WTC11 (cell line): ENCODE measurements around the gene STPG4. TPM values are rescaled to one million over a fixed set of nuclear protein-coding genes. Genes with fewer than 3 reads are reported as not detected.

ENCODE experiments used
- ATAC-seq: fragments of 200-7000 bp; cut with Tn5 transposase; 2 replicates; pipeline ENCODE4 v1.10.0; 2021; ENCODE audit warnings: mild to moderate bottlenecking, moderate library complexity
- CTCF ChIA-PET: fragments of 300-600 bp; sonication (Branson Sonifier 250); formaldehyde crosslinking; loops from one replicate; lab custom pipeline; 2021; ENCODE audit warnings: antibody characterized with exemption; lab: Charles Lee
- POLR2A ChIA-PET: fragments of 350-600 bp; sonication (Branson Sonifier 250); formaldehyde crosslinking; loops from one replicate; lab custom pipeline; 2021; ENCODE audit warnings: antibody characterized with exemption; lab: Charles Lee
- DNase-seq: peaks from one replicate; pipeline ENCODE4 v3.0.0; 2021; ENCODE audit warnings: low spot score
- H3K27ac Mint-ChIP-seq: 2 replicates; pipeline ENCODE4 v1.8.0; 2021; ENCODE audit warnings: mixed read lengths
- H3K27me3 Mint-ChIP-seq: 2 replicates; pipeline ENCODE4 v1.8.0; 2021; ENCODE audit warnings: low read depth, mild to moderate bottlenecking, moderate library complexity, mixed read lengths
- H3K36me3 Mint-ChIP-seq: 2 replicates; pipeline ENCODE4 v1.8.0; 2021; ENCODE audit warnings: mixed read lengths
- H3K4me1 Mint-ChIP-seq: 2 replicates; pipeline ENCODE4 v1.8.0; 2022; ENCODE audit warnings: mixed read lengths
- H3K4me3 Mint-ChIP-seq: 2 replicates; pipeline ENCODE4 v1.8.0; 2021; ENCODE audit warnings: mild to moderate bottlenecking, moderate library complexity, mixed read lengths
- H3K9me3 Mint-ChIP-seq: 2 replicates; pipeline ENCODE4 v1.8.0; 2021; ENCODE audit warnings: mixed read lengths
- ATF6 ChIP-seq: sonication (generic); formaldehyde crosslinking; IDR thresholded peaks from 2 replicates; pipeline ENCODE4 v1.8.1; 2023; ENCODE audit warnings: mild to moderate bottlenecking, missing genetic modification reagents
- FOXJ3 ChIP-seq: sonication (generic); formaldehyde crosslinking; IDR thresholded peaks from 2 replicates; pipeline ENCODE4 v1.9.0; 2021; ENCODE audit warnings: missing genetic modification reagents, mild to moderate bottlenecking, borderline replicate concordance
- FOXP1 ChIP-seq: sonication (generic); formaldehyde crosslinking; IDR thresholded peaks from 2 replicates; pipeline ENCODE4 v1.8.0; 2022; ENCODE audit warnings: missing genetic modification reagents, mild to moderate bottlenecking, moderate library complexity, borderline replicate concordance
- IRF2 ChIP-seq: sonication (generic); formaldehyde crosslinking; IDR thresholded peaks from 2 replicates; pipeline ENCODE4 v1.8.0; 2022; ENCODE audit warnings: low read depth, missing genetic modification reagents, borderline replicate concordance
- NFATC4 ChIP-seq: fragments of 250-450 bp; sonication (Bioruptor Pico); IDR thresholded peaks from 2 replicates; pipeline ENCODE4 v1.9.0; 2021; ENCODE audit warnings: mild to moderate bottlenecking
- NFYB ChIP-seq: sonication (generic); formaldehyde crosslinking; conservative IDR thresholded peaks from 2 replicates; pipeline ENCODE4 v1.8.0; 2022; ENCODE audit warnings: low read depth, missing genetic modification reagents
- NR2C2 ChIP-seq: sonication (generic); formaldehyde crosslinking; IDR thresholded peaks from 2 replicates; pipeline ENCODE4 v1.8.0; 2022; ENCODE audit warnings: mild to moderate bottlenecking, missing genetic modification reagents
- RELA ChIP-seq: sonication (generic); formaldehyde crosslinking; IDR thresholded peaks from 2 replicates; pipeline ENCODE4 v1.8.1; 2022; ENCODE audit warnings: missing genetic modification reagents, mild to moderate bottlenecking, borderline replicate concordance
- SP1 ChIP-seq: sonication (generic); formaldehyde crosslinking; conservative IDR thresholded peaks from 2 replicates; pipeline ENCODE4 v1.8.1; 2022; ENCODE audit warnings: missing genetic modification reagents
- TEAD4 ChIP-seq: sonication (generic); formaldehyde crosslinking; IDR thresholded peaks from 2 replicates; pipeline ENCODE4 v1.8.0; 2022; ENCODE audit warnings: mild to moderate bottlenecking, missing genetic modification reagents
- ZBTB21 ChIP-seq: sonication (generic); formaldehyde crosslinking; IDR thresholded peaks from 2 replicates; pipeline ENCODE4 v1.8.1; 2023; ENCODE audit warnings: mild to moderate bottlenecking, missing genetic modification reagents, borderline replicate concordance
- ZNF121 ChIP-seq: sonication (generic); formaldehyde crosslinking; IDR thresholded peaks from 2 replicates; pipeline ENCODE4 v1.8.0; 2023; ENCODE audit warnings: missing genetic modification reagents
- ZNF138 ChIP-seq: sonication (generic); formaldehyde crosslinking; conservative IDR thresholded peaks from 2 replicates; pipeline ENCODE4 v1.8.1; 2022; ENCODE audit warnings: mild to moderate bottlenecking, moderate library complexity, missing genetic modification reagents
- ZNF219 ChIP-seq: sonication (generic); formaldehyde crosslinking; IDR thresholded peaks from 2 replicates; pipeline ENCODE4 v1.8.0; 2023; ENCODE audit warnings: missing genetic modification reagents, mild to moderate bottlenecking, borderline replicate concordance
- ZNF263 ChIP-seq: sonication (generic); formaldehyde crosslinking; IDR thresholded peaks from 2 replicates; pipeline ENCODE4 v1.8.1; 2022; ENCODE audit warnings: low read depth, mild to moderate bottlenecking, moderate library complexity, missing genetic modification reagents
- total RNA-seq: library from RNA; stranded (reverse); gene quantifications from 3 replicates; pipeline ENCODE4 v1.2.3, GENCODE V29; 2021
- TF ChIP-seq, protein P1 (sequence below): fragments of 250-450 bp; sonication (Bioruptor Pico); IDR thresholded peaks from 2 replicates; pipeline ENCODE4 v2.1.2; 2022; ENCODE audit warnings: mild to moderate bottlenecking, moderate library complexity
- TF ChIP-seq, protein P2 (sequence below): sonication (generic); formaldehyde crosslinking; conservative IDR thresholded peaks from 2 replicates; pipeline ENCODE4 v1.8.1; 2023; ENCODE audit warnings: mild to moderate bottlenecking, low read depth, missing genetic modification reagents, moderate library complexity
- TF ChIP-seq, protein P3 (sequence below): sonication (generic); formaldehyde crosslinking; IDR thresholded peaks from 2 replicates; pipeline ENCODE4 v1.8.1; 2023; ENCODE audit warnings: mild to moderate bottlenecking, missing genetic modification reagents, moderate library complexity
- TF ChIP-seq, protein P4 (sequence below): sonication (generic); formaldehyde crosslinking; IDR thresholded peaks from 2 replicates; pipeline ENCODE4 v1.8.0; 2022; ENCODE audit warnings: mild to moderate bottlenecking, missing genetic modification reagents

The STPG4 gene
- total RNA-seq, 1 experiment from 2014 or later = not detected

- TF ChIP-seq ATF6 (CRISPR knock-in tag) (no peak), NFATC4 (CRISPR knock-in tag) (no peak)
Measured at GRCh38 chr2:47054036-47054555, 101.0 kb downstream of the STPG4 start (continued).

DNA sequence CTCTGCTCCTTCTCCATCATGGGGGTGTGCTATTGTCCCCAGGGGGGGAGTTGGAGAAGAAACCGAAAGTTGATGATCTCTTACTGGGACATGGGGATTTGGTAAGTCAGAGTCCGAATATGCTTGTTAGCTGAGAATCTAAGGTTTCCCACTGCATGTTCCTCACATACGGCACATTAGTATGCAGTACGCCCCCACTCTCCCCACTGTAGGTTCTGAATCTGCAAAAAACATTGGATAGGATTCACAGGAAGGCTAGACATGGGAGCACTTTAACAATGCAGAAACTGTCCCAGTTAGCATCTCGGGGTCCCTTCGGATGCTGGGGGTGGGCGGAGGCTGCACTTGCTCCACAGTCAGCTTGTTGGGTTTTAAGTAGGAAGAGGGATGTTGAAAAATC lies 102.3 kb downstream of the STPG4 start:
- Mint-ChIP-seq H3K4me3 (no peak overlapping the region), H3K27ac (no peak overlapping the region), H3K9me3 (no peaks in the 10 kb centered on the region), H3K4me1 (peaks cover 23% of the 10 kb centered on the region), H3K36me3 (0 out of 2 replicates have a peak, but pooled peaks cover 2% of the 10 kb centered on the region), H3K27me3 (no peaks in the 10 kb centered on the region)
- ChIA-PET CTCF (interaction anchor here (0.9 kb wide), 1 partner anchor 261 kb away, joined by 3 read pairs; no protein-coding TSS in a partner anchor), POLR2A (no interaction called here)
- TF ChIP-seq IRF2 (CRISPR knock-in tag) (no peak), ZNF138 (CRISPR knock-in tag) (no peak), SP1 (CRISPR knock-in tag) (no peak), TEAD4 (CRISPR knock-in tag) (no peak), NFYB (CRISPR knock-in tag) (no peak), ZBTB21 (CRISPR knock-in tag) (no peak), RELA (CRISPR knock-in tag) (no peak), FOXJ3 (no peak), NR2C2 (CRISPR knock-in tag) (no peak), ZNF121 (CRISPR knock-in tag) (no peak), FOXP1 (no peak), ZNF263 (no peak), ZNF219 (CRISPR knock-in tag) (no peak)
- TF ChIP-seq, protein P1, sequence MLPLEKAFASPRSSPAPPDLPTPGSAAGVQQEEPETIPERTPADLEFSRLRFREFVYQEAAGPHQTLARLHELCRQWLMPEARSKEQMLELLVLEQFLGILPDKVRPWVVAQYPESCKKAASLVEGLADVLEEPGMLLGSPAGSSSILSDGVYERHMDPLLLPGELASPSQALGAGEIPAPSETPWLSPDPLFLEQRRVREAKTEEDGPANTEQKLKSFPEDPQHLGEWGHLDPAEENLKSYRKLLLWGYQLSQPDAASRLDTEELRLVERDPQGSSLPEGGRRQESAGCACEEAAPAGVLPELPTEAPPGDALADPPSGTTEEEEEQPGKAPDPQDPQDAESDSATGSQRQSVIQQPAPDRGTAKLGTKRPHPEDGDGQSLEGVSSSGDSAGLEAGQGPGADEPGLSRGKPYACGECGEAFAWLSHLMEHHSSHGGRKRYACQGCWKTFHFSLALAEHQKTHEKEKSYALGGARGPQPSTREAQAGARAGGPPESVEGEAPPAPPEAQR (CRISPR knock-in tag) = no peak
- TF ChIP-seq, protein P2, sequence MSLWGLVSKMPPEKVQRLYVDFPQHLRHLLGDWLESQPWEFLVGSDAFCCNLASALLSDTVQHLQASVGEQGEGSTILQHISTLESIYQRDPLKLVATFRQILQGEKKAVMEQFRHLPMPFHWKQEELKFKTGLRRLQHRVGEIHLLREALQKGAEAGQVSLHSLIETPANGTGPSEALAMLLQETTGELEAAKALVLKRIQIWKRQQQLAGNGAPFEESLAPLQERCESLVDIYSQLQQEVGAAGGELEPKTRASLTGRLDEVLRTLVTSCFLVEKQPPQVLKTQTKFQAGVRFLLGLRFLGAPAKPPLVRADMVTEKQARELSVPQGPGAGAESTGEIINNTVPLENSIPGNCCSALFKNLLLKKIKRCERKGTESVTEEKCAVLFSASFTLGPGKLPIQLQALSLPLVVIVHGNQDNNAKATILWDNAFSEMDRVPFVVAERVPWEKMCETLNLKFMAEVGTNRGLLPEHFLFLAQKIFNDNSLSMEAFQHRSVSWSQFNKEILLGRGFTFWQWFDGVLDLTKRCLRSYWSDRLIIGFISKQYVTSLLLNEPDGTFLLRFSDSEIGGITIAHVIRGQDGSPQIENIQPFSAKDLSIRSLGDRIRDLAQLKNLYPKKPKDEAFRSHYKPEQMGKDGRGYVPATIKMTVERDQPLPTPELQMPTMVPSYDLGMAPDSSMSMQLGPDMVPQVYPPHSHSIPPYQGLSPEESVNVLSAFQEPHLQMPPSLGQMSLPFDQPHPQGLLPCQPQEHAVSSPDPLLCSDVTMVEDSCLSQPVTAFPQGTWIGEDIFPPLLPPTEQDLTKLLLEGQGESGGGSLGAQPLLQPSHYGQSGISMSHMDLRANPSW = no peak
- TF ChIP-seq, protein P3, sequence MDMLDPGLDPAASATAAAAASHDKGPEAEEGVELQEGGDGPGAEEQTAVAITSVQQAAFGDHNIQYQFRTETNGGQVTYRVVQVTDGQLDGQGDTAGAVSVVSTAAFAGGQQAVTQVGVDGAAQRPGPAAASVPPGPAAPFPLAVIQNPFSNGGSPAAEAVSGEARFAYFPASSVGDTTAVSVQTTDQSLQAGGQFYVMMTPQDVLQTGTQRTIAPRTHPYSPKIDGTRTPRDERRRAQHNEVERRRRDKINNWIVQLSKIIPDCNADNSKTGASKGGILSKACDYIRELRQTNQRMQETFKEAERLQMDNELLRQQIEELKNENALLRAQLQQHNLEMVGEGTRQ (CRISPR knock-in tag) = no peak
- TF ChIP-seq, protein P4, sequence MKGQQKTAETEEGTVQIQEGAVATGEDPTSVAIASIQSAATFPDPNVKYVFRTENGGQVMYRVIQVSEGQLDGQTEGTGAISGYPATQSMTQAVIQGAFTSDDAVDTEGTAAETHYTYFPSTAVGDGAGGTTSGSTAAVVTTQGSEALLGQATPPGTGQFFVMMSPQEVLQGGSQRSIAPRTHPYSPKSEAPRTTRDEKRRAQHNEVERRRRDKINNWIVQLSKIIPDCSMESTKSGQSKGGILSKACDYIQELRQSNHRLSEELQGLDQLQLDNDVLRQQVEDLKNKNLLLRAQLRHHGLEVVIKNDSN (CRISPR knock-in tag) = no peak
- no peak for DNase-seq
- no peak for ATAC-seq
